GM18870 (cell line): ENCODE results near the gene AUTS2.
A peak's percentile ranks its signal among the peaks of the same experiment; 100 is the strongest.

Experiments
- ATAC-seq: cut with Tn5 transposase; IDR thresholded peaks from one replicate; pipeline ENCODE4 v1.9.1; 2021; ENCODE audit warnings: moderate library complexity; ENCODE audit not compliant: unreplicated experiment

The AUTS2 gene

GRCh38 chr7:70319057-70319456 lies 720.8 kb downstream of the AUTS2 start:
- no peak for ATAC-seq

DNA sequence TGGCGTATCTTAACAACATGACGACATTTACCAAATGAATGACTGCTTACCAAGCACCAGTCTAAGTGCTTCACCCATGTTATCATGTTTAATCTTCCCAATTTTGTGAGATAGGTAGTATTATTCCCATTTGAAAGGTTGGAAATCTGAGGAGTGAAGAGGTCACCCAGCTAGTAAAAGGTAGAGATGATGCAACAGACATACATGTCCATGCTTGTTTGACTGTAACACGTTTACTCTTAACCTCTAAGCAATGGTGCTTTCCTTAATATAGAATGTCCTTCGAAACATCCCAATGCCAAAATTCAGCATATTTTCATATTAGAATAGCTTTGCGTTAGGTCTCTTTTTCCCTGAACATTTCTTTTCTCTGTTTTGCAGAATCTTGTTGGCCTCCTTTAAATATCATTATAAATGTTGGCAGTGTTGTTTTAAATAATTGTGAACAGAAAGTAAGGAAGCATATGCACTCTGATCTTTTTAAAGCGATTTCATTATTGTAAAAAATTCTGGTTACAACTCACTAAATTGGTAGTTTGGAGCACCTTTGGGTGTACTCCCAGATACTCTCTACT lies 722.8 kb downstream of the AUTS2 start:
- no peak for ATAC-seq

DNA sequence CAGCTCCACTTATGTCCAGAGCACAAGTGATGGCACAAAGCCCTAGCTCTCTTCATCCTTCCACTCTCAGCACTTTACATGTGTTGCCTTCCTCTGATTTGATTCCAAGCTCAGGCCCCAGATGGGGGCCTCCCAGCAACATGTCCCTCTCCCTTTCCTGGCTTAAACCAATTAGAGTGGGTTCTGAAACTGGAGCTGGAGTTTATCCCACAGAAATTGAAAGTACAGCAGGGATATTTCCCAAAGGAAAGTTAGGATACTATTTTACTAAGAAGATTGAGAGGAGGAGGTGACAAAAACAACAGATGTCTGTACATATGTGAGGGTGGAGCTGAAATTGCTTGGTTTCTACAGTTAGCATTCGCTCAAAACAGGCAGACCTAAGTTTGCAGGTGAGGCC lies 724.6 kb downstream of the AUTS2 start:
- no peak for ATAC-seq

DNA sequence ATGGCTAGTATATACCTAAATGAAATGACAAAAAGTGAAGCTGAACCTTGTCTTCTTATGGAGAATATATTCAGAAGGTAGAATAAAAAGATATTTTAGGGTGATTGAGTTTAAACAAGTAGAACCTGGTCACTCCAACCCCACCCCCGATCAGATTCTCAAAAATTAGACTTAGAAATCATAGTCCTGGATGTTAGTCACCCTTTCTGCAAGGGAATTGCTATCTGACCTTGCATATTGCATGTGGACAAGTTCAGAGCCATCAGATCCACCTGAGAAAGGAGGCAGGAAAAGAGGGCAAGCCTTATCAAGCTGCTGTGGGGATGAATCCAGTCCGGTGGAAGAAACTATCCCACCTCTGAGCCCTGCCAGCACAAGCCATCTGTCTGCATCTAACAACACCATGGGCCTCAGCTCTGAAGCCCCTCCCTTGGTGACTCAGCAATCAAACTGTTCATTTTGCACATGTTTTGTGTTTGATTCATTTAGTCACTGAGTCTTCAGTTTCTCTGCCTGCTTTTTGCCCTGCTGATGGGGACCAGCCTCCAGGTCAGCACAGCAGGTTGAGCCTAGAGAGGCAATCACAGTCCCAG lies 727.3 kb downstream of the AUTS2 start:
- ATAC-seq, result no peak

GRCh38 chr7:70334295-70334694 lies 736.0 kb downstream of the AUTS2 start:
- no peak for ATAC-seq

DNA sequence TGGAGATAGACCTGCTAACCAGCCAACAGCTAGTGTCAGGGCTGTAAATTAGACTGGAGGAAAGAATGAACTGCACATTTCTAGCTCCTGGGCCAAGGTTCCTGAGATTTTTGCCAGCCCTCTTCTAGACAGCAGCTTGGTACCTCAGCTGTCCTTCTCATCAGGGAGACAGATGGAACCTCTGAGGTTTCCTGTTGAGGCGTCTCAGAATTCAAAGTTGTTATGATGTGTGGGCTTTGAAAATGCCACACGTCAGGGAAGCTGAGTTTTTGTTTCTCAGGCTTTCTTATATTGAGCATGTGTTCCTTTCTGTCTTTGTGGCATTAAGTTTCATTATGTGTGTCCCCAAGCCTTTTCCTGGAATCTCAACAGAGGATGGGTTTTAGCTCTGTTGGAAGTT lies 736.6 kb downstream of the AUTS2 start:
- ATAC-seq, result no peak

- no peak for ATAC-seq
Observed at GRCh38 chr7:70336536-70336935, 738.3 kb downstream of the AUTS2 start.

DNA sequence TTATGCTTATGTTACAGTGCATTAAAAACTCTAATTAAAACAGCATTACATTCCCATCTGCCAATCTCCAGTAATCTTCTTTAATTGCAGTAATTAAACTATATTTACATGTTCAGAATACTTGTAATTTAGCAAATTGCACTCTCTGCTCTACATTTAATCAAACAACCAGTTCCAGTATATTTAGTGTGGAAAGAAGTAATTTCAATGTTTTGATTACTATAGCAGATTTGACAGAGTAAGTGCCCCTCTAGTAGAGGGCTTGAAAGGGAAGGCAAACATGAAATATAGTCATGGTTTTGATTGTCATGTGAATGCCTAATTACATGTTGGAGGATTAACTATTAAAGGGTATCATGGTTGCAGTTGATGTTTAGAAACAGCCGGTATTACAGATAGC lies 739.7 kb downstream of the AUTS2 start:
- ATAC-seq, result no peak

DNA sequence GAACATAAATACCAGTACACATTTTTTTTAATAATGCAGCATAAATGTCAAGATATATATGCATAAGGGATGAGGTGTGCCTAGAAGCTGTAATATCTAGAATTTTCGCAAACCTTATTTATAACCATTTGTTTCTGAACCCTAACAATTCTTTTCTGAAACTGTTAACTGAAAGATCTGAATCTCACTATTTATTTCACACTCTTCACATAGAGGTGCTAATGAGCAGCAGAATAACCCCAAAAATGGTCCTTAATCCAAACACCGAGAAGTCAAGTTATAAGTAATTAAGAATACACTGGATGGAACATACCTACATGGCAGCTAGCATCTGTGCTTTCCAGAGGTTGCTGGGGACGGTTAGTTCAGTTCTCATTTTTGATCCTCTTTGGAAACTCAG lies 742.0 kb downstream of the AUTS2 start:
- no peak for ATAC-seq

- ATAC-seq, result no peak
Observed at GRCh38 chr7:70341446-70341845, 743.2 kb downstream of the AUTS2 start.

GRCh38 chr7:70343519-70343918 lies 745.2 kb downstream of the AUTS2 start:
- no peak for ATAC-seq

- no peak for ATAC-seq
Observed at GRCh38 chr7:70344726-70345125, 746.5 kb downstream of the AUTS2 start.

DNA sequence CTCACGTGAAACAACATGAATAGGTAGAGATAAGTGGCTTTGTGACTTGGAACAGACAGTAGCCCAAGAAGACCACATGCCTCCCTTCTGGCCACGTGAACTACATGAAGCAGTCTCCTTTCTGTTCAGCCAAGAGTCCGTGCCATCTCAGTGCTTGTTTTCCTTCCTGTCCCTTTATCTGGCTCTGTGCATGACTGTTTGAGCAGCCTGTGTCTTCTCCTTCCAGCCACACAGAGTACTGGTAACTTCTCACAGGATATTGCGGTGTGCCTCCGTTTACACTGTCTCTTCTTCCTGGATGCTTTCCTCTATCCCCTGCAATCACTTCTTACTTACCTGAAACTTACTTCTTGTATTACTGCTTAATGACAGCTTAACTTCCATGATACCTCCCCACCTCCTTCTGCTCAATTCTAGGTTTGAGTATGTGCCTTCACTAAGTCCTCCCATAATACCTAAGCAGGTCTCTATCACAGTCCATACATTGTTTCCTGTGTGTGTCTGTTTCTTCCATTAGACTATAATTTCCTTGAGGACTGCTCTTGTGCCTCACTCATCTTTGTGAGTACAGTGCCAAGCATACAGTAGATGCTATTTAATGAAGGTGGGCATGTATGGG lies 748.7 kb downstream of the AUTS2 start:
- ATAC-seq, result no peak

DNA sequence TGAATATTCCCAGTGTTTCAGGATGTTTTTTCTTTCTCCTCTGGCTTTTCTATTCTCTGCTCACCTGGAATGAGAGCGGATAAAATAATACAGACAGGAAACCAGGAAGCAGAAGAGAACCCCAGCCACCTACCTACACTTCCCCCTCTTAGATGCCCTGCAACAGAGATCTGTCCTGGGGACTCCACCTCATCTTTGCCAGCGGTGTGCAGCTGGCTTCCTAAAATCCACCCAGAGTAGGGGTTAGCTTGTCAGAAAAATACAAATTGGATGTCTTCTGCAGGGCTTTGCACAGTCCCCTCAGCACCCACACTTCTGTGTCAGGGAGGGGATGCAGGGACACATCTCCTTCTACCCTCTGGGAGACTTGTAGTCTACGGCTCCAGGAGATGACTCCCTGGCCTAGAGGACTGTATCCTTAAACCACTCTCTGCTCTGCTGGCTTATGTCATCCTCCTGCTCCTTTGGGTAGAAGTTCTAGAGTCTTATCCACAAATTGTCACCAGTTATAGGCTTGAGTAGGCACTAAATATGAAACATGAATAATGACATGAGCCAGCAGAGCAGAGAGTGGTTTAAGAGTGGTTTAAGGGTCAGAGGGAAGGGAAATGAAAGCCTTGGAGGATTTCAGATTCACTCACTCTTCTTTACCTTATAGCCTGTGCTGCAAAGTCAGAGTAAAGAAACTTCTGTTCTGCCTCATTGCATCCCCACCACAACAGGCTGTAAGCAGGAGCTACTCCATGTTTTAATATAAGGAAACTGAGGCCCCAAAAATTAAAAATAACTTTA lies 749.4 kb downstream of the AUTS2 start:
- peak; percentile 98 for ATAC-seq

DNA sequence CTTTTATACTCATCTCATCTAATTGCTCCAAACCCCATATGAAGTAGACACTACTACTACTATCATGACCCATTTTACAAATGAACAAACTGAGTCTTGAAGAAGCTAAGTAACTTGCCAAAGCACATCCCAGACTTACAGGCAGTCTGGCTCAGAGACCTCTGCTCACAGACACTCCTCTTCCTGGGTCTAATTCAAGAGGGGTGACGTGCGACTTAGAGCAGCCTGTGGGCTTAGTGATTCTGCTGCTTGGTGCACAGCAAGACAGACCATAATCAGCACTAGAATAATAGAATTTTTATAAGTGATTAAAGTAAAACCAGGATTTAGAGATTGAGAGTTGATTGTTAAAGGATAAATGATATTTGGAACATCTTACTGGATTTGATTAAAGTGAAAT lies 750.8 kb downstream of the AUTS2 start:
- no peak for ATAC-seq

GRCh38 chr7:70349819-70350218 lies 751.5 kb downstream of the AUTS2 start:
- ATAC-seq, result no peak

DNA sequence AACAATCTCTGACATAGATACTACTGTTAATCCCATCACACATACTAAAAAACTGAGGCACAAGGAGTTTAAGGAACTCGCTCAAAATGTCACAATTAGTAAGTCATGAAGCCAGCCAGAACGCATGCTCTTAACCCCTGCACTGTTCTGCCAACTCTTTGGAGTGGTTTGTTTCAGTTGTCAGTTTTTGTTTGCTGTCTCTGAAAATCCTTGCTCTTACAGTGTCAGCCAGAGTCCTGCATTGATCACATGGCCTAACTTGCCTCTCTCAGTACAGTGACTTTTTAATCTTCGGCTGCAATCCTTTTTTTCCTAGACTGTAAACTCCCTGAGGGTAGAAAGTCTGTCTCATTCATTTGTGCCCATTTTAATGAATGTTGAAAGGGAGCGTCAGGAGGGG lies 753.8 kb downstream of the AUTS2 start:
- no peak for ATAC-seq

DNA sequence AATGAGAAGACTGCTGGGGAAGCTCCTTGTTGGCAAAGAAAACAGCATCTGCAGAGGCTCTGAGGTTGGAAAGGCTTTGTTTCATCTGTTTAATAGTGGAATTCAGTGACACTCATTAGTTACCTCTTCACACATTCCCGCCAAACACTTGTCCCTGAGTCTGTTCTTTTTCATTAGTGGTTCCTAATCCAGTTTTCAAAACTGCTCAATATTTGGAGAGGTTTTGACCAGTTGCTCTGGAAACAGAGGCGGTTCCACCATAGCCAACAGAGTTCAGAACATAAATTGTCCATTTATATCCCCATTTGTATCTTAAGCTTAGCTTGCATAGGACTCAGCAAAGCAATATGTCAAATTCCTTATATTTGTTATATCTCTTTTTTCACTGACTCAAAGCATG lies 754.6 kb downstream of the AUTS2 start:
- no peak for ATAC-seq

DNA sequence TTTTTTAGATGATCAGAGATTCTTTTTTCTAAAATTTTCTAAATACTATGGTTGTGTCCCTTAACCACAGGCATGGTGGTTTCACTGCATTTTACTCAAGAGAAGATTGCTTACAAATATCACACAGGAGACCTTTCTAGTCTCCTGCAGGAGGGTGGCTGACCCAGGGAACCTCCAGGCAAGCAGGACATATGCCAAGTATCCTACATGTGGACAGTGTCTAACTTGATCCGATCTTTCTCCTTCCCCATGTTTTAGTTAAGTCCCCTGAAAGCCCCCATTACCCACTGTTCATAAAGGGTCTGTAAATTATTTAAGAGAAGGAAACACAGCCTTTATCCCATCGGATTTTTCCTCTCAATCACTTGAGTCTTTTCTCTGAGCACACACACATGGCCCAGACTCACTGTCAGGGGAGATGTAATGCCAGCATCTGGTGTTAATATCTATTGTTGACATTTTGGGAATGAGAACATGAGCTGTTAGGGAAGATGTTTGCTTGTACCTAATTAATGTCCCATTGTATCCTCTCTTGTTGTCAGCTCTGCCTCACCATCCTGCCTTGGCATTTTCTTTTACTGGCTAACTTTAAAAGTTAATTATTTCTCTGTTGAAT lies 755.2 kb downstream of the AUTS2 start:
- no peak for ATAC-seq

GRCh38 chr7:70353946-70354335 lies 755.7 kb downstream of the AUTS2 start:
- no peak for ATAC-seq

- no peak for ATAC-seq
Observed at GRCh38 chr7:70354409-70355169, 756.3 kb downstream of the AUTS2 start.
